ENCODE results near the gene FAM219A. TPM values are rescaled to one million over a fixed set of nuclear protein-coding genes. Genes with fewer than 3 reads are reported as not detected.
A peak's percentile ranks its signal among the peaks of the same experiment; 100 is the strongest.

The FAM219A gene
- total RNA-seq, 1 donor from 2014 or later, result 16.9 TPM

DNA sequence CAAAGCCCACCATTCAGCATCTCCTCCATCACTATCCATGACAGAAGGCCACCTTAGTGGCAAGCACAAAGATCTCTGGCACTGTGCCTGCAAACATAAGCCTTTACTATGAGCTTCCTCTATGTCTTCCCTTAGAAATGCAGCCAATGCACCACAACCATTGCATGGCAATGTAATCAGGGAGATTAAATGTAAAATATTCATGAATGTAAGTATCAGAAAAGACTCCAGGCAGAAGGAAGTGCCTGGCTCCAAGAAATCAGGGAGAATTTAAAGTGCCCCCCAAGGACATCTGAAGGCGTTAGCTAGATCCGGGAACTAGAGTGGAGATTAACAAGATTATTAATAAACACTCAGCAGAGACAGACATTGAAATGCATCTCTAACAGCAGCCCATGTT, 49.2 kb downstream of the FAM219A start:
- Mint-ChIP-seq H3K4me1 (no peaks in the 10 kb centered on the region), H3K36me3 (ENCODE audit: low read depth) (no peaks in the 10 kb centered on the region), H3K27me3 (no peaks in the 10 kb centered on the region), H3K4me3 (no peak overlapping the region), H3K9me3 (no peaks in the 10 kb centered on the region), H3K27ac (no peak overlapping the region)
- no peak for DNase-seq
- ATAC-seq (ENCODE audit: low read depth), result no peak
- ChIA-PET POLR2A (no interaction called here), CTCF (no interaction called here)
- intact Hi-C loops (cut with micrococcal nuclease), result no loop called here
- TF ChIP-seq, protein P1, sequence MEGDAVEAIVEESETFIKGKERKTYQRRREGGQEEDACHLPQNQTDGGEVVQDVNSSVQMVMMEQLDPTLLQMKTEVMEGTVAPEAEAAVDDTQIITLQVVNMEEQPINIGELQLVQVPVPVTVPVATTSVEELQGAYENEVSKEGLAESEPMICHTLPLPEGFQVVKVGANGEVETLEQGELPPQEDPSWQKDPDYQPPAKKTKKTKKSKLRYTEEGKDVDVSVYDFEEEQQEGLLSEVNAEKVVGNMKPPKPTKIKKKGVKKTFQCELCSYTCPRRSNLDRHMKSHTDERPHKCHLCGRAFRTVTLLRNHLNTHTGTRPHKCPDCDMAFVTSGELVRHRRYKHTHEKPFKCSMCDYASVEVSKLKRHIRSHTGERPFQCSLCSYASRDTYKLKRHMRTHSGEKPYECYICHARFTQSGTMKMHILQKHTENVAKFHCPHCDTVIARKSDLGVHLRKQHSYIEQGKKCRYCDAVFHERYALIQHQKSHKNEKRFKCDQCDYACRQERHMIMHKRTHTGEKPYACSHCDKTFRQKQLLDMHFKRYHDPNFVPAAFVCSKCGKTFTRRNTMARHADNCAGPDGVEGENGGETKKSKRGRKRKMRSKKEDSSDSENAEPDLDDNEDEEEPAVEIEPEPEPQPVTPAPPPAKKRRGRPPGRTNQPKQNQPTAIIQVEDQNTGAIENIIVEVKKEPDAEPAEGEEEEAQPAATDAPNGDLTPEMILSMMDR (IDR thresholded peaks at IDR 0.05), result no peak

DNA sequence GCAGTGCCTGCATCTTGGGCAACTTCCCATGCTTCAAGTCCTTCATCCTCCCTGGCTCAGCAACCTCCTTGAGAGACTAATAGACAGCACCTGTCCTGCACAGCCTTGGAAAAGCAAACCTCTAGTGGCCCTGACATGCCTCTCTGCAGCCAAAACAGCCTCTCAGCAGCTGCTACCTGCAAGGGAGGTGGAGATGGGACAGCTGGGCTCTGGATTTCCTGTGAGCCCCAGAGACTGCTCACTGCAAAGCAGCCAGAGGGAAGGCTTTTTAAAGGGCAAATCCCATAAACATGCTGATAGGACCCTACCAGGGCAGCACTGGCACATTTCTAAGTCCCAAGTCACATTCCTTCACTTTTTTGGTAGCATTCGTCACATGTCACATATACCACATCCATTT, 50.2 kb downstream of the FAM219A start:
- Mint-ChIP-seq H3K4me1 (no peaks in the 10 kb centered on the region), H3K36me3 (ENCODE audit: low read depth) (peaks cover 5% of the 10 kb centered on the region), H3K27ac (no peak overlapping the region), H3K4me3 (no peak overlapping the region), H3K27me3 (no peaks in the 10 kb centered on the region), H3K9me3 (no peaks in the 10 kb centered on the region)
- ATAC-seq (ENCODE audit: low read depth), result no peak
- no peak for DNase-seq
- ChIA-PET POLR2A (no interaction called here), CTCF (no interaction called here)
- TF ChIP-seq, protein P1 (IDR thresholded peaks at IDR 0.05), result no peak
- intact Hi-C loops (cut with micrococcal nuclease), result no loop called here

DNA sequence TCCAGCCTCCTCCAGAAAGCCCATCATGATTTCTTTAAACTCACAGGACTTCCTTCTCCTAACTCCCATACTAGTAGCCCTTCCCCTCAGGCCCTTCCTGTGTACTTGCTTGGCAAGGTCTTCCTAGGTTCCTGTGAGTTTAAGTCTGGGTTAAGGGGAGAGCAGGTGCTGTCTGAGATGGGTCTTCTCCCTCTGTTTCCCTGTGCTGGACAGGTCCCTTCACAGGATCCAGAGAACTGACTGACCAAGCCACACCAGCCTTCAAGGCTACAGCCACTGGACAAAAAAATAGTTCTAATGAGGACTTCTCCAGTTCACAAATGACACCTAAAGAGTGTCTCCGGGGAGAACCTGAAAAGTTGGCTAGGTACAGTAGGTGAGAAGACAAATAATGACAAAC, 52.2 kb downstream of the FAM219A start:
- ATAC-seq (ENCODE audit: low read depth) (no peak), DNase-seq (no peak)
- H3K4me1 Mint-ChIP-seq, result no peaks in the 10 kb centered on the region
- H3K36me3 Mint-ChIP-seq (ENCODE audit: low read depth), result peaks cover 18% of the 10 kb centered on the region
- POLR2A ChIA-PET, result no interaction called here
- TF ChIP-seq, protein P1 (IDR thresholded peaks at IDR 0.05), result no peak
- H3K27me3 Mint-ChIP-seq, result no peaks in the 10 kb centered on the region
- no peak overlapping the region for H3K4me3 Mint-ChIP-seq
- intact Hi-C loops (cut with micrococcal nuclease), result no loop called here
- no peaks in the 10 kb centered on the region for H3K9me3 Mint-ChIP-seq
- no peak overlapping the region for H3K27ac Mint-ChIP-seq
- CTCF ChIA-PET, result no interaction called here

DNA sequence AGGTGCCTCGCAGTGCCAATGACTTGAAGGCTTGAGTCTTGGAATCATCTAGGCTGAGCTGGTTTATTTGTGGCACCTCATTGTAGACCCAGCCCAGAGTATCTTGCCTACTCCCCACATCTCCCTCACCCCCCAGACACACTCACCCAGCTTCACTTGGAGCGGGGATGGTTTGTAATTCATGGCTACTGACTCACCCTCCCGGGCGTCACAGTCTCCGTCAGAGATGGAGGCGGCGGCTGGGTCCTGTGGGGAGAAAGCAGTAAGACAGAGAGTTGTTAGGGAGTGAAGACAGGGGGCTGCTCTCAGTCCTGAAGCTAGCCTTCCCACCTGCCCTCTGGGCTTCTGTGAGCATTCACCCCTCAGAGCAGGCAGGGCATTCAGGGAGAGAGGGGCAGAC, 52.7 kb downstream of the FAM219A start:
- Mint-ChIP-seq H3K4me1 (no peaks in the 10 kb centered on the region), H3K27ac (no peak overlapping the region), H3K4me3 (no peak overlapping the region), H3K27me3 (no peaks in the 10 kb centered on the region), H3K36me3 (ENCODE audit: low read depth) (peaks cover 18% of the 10 kb centered on the region), H3K9me3 (no peaks in the 10 kb centered on the region)
- ChIA-PET CTCF (interaction anchor here (2.7 kb wide), 1 partner anchor 95 kb away, joined by 28 read pairs; no protein-coding TSS in a partner anchor), POLR2A (no interaction called here)
- intact Hi-C loops (cut with micrococcal nuclease), result no loop called here
- no peak for ATAC-seq (ENCODE audit: low read depth)
- TF ChIP-seq, protein P1 (IDR thresholded peaks at IDR 0.05), result no peak
- DNase-seq, result no peak

DNA sequence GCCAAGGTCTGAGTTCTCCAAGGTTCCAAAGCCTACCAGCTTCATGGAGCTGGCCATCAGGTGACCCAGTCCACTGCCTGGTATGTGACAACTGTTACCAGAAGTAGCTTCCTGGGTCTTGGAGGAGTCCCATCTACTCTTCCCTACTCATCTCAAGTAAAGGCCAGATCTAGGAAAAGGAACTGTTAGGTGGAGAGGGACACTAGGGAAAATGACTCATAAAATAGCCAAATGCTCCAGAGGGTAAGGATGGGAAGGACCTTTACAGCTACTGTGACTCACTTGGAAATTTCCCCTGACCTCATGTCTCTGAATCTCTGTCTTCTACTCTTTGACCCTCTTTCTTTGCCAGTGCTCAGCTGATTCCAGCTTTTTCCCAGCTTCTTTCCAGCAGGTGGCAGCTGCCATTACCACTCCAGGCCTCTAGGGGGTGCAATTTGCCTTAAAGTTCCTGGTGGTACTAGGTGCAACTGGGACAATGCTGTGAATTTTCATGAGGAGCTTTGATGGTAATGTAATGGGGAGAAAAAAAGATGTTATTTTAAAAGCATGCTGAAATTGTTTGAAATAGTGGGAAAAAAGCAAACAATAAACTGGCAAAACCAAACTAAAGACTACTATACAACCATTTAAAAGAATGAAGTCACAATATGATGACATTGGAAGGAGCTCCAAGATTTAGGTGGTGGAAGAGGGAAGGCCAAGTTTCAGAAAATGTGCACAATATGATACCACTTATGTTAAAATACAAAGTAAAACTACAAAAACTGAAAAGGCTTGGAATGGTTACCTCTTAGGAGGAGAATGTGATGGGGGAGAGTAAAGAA, 54.6 kb downstream of the FAM219A start:
- Mint-ChIP-seq H3K27ac (no peak overlapping the region), H3K9me3 (no peaks in the 10 kb centered on the region), H3K4me3 (no peak overlapping the region), H3K27me3 (no peaks in the 10 kb centered on the region), H3K36me3 (ENCODE audit: low read depth) (peaks cover 25% of the 10 kb centered on the region), H3K4me1 (no peaks in the 10 kb centered on the region)
- POLR2A ChIA-PET, result no interaction called here
- CTCF ChIA-PET, result interaction anchor here (0.6 to 2.7 kb wide), 29 partner anchors 9 to 299 kb away, joined by 3 to 28 read pairs (median 4); partner anchors contain the start of gene MYORG
- ATAC-seq (ENCODE audit: low read depth) (peak; percentile 56), DNase-seq (no peak)
- TF ChIP-seq, protein P1 (IDR thresholded peaks at IDR 0.05), result peak; percentile 99
- intact Hi-C loops (cut with micrococcal nuclease), result loop anchor here (1.0 kb wide), 4 partner anchors 97 to 231 kb away; no protein-coding TSS in a partner anchor
